ENCODE data around the gene LRRC3C.

Gene LRRC3C

GRCh38 chr17:39960524-39961041 lies 33.1 kb downstream of the LRRC3C start:
- Histone ChIP-seq H3K9ac (no peak overlapping the region), H3K27ac (no peak overlapping the region)

DNA sequence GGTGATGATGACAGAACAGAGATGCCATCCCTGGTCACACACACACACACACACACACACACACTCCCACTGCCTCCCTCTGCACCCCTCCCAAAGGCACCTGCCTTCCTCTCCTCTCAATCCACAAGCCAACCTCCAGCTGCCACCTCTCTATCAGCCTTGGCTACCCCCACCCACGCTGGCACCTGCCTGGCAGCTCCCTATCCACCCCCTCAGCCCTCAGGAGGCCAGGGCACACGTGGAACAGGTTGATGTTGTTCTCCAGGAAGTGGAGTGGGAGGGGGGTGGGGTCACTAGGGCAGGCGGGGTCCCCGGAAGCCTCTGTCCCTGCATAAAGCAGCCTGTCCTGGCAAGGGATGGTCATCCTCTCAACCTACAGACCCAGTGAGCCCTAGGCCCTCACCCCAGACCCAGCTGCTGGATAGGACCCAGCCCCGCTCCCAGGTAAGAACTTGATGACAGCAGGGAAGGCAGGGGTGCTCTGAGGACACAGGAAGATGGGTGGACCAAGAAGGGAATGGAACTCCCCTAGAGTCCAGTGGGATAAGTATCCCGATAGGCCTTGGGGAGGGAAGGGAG lies 35.2 kb downstream of the LRRC3C start, which contains the start of gene GSDMA:
Gene GSDMA, plus strand, starts transcription at position 363 of the 579 bp plus-strand sequence. CDS start 2,684 bp downstream, outside the sequence.
- no peak within 1 kb of the TSS for H3K4me3 ChIP-seq (ENCODE audit: low read depth, low read length)

More at GRCh38 chr17:39960524-39961041, 33.1 kb downstream of the LRRC3C start:
- Histone ChIP-seq H3K4me2 (ENCODE audit: low read length) (no peak overlapping the region), H3K9me3 (ENCODE audit: control insufficient read depth, low read length) (no peaks in the 10 kb centered on the region), H3K79me2 (no peaks in the 10 kb centered on the region), H3K36me3 (ENCODE audit: control insufficient read depth, insufficient read depth, low read length) (no peaks in the 10 kb centered on the region), H3K4me3 (ENCODE audit: low read depth, low read length) (no peak overlapping the region), H3K27me3 (ENCODE audit: control insufficient read depth, insufficient read depth, low read length) (no peaks in the 10 kb centered on the region), H2AFZ (no peak overlapping the region), H3K4me1 (no peaks in the 10 kb centered on the region)
- TF ChIP-seq, protein P1, sequence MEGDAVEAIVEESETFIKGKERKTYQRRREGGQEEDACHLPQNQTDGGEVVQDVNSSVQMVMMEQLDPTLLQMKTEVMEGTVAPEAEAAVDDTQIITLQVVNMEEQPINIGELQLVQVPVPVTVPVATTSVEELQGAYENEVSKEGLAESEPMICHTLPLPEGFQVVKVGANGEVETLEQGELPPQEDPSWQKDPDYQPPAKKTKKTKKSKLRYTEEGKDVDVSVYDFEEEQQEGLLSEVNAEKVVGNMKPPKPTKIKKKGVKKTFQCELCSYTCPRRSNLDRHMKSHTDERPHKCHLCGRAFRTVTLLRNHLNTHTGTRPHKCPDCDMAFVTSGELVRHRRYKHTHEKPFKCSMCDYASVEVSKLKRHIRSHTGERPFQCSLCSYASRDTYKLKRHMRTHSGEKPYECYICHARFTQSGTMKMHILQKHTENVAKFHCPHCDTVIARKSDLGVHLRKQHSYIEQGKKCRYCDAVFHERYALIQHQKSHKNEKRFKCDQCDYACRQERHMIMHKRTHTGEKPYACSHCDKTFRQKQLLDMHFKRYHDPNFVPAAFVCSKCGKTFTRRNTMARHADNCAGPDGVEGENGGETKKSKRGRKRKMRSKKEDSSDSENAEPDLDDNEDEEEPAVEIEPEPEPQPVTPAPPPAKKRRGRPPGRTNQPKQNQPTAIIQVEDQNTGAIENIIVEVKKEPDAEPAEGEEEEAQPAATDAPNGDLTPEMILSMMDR (IDR thresholded peaks at IDR 0.05), result no peak

GRCh38 chr17:39963829-39964228 lies 36.3 kb downstream of the LRRC3C start:
- Histone ChIP-seq H3K36me3 (ENCODE audit: control insufficient read depth, insufficient read depth, low read length) (no peaks in the 10 kb centered on the region), H3K4me2 (ENCODE audit: low read length) (no peak overlapping the region), H3K27me3 (ENCODE audit: control insufficient read depth, insufficient read depth, low read length) (no peaks in the 10 kb centered on the region), H3K79me2 (no peaks in the 10 kb centered on the region), H3K9ac (no peak overlapping the region), H3K4me1 (peaks cover 4% of the 10 kb centered on the region), H2AFZ (no peak overlapping the region), H3K27ac (no peak overlapping the region), H3K4me3 (ENCODE audit: low read depth, low read length) (no peak overlapping the region), H3K9me3 (ENCODE audit: control insufficient read depth, low read length) (no peaks in the 10 kb centered on the region)
- TF ChIP-seq, protein P1 (IDR thresholded peaks at IDR 0.05), result no peak

More for the DNA sequence above, 35.2 kb downstream of the LRRC3C start, which contains the start of gene GSDMA:
- Histone ChIP-seq H2AFZ (no peak within 1 kb of the TSS), H3K27me3 (ENCODE audit: control insufficient read depth, insufficient read depth, low read length) (no peaks in the 10 kb centered on the region), H3K4me1 (no peaks in the 10 kb centered on the region), H3K4me2 (ENCODE audit: low read length) (no peak within 1 kb of the TSS), H3K9me3 (ENCODE audit: control insufficient read depth, low read length) (no peaks in the 10 kb centered on the region), H3K27ac (no peak within 1 kb of the TSS), H3K9ac (no peak within 1 kb of the TSS), H3K79me2 (no peaks in the 10 kb centered on the region), H3K36me3 (ENCODE audit: control insufficient read depth, insufficient read depth, low read length) (no peaks in the 10 kb centered on the region)
- TF ChIP-seq, protein P1 (IDR thresholded peaks at IDR 0.05), result no peak

DNA sequence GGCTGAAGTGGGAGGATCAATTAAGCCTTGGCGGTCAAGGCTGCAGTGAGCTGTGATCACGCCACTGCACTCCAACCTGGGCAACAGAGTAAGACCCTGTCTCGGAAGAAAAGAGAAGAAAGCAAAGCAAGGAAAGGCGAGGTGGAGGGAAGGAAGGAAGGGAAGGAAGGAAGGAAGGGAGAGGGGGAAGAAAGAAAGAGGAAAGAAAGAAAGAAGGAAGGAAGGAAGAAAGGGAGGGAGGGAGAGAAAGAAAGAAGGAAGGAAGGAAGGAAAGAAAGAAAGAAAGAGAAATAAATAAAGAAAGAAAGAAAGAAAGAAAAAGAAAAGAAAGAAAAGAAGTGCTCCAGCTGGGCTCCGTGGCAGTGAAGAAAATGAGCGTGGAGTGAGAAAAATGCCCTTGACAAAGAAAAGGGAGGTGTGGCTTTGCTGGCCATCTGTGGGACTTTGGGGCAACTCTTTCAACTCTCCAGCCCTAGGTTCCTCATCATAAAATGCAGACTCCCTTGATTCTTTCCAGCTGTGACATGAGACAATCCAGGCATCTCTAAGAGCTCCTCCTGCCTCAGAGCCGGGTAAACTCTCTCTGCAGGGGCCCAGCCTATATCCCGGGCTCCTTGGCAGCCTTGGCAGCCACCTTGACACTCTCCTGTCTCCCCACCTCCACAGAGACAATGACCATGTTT lies 37.6 kb downstream of the LRRC3C start:
- H3K9me3 ChIP-seq (ENCODE audit: control insufficient read depth, low read length), result no peaks in the 10 kb centered on the region
- no peak overlapping the region for H3K4me3 ChIP-seq (ENCODE audit: low read depth, low read length)
- no peak overlapping the region for H3K9ac ChIP-seq
- no peaks in the 10 kb centered on the region for H3K27me3 ChIP-seq (ENCODE audit: control insufficient read depth, insufficient read depth, low read length)
- H3K4me1 ChIP-seq, result peaks cover 6% of the 10 kb centered on the region
- H3K27ac ChIP-seq, result no peak overlapping the region
- H3K79me2 ChIP-seq, result no peaks in the 10 kb centered on the region
- H3K4me2 ChIP-seq (ENCODE audit: low read length), result no peak overlapping the region
- TF ChIP-seq, protein P1 (IDR thresholded peaks at IDR 0.05), result no peak
- H2AFZ ChIP-seq, result no peak overlapping the region
- no peaks in the 10 kb centered on the region for H3K36me3 ChIP-seq (ENCODE audit: control insufficient read depth, insufficient read depth, low read length)

Data from parathyroid adenoma (tissue), 2 donors.